ENCODE measurements around the gene C1orf141. TPM values are rescaled to one million over a fixed set of nuclear protein-coding genes. Genes with fewer than 3 reads are reported as not detected.
A peak's percentile ranks its signal among the peaks of the same experiment; 100 is the strongest.

C1orf141 gene
- polyA plus RNA-seq, 3 donors, result not detected

GRCh38 chr1:67044631-67045270 is 90.0 kb downstream of the C1orf141 start:
- TF ChIP-seq CTCF (IDR thresholded peaks at IDR 0.05), result no peak

GRCh38 chr1:67043366-67043765 is 91.4 kb downstream of the C1orf141 start:
- Histone ChIP-seq H3K27me3 (ENCODE audit: control insufficient read depth in 2 of 2, insufficient read depth in 2 of 2, low read length in 2 of 2) (no peaks in the 10 kb centered on the region), H3K9ac (ENCODE audit: insufficient read depth, low read length, poor library complexity, severe bottlenecking) (no peak overlapping the region), H3K79me2 (ENCODE audit: insufficient read depth, low read length) (no peaks in the 10 kb centered on the region), H3K36me3 (replicated peaks in 1 of 2; ENCODE audit: control insufficient read depth in 1 of 2, insufficient read depth in 2 of 2, low read length in 2 of 2) (peaks cover 52 to 93% of the 10 kb centered on the region in 2 donors), H4K20me1 (ENCODE audit: insufficient read depth, low read length) (no peaks in the 10 kb centered on the region), H3K4me2 (replicated peaks; ENCODE audit: extremely low read depth, low read length, poor library complexity, severe bottlenecking) (no peak overlapping the region), H2AFZ (ENCODE audit: insufficient read depth, low read depth, low read length, poor library complexity, severe bottlenecking) (no peak overlapping the region), H3K27ac (ENCODE audit: low read depth in 1 of 2, low read length in 2 of 2) (no peak overlapping the region), H3K4me1 (ENCODE audit: control insufficient read depth in 1 of 2, insufficient read depth in 2 of 2, low read length in 2 of 2) (no peaks in the 10 kb centered on the region), H3K9me3 (replicated peaks in 1 of 2; ENCODE audit: control insufficient read depth in 1 of 2, insufficient read depth in 1 of 2, low read length in 2 of 2) (no peaks in the 10 kb centered on the region), H3K4me3 (replicated peaks in 1 of 3; ENCODE audit: low read depth in 2 of 3, low read length in 3 of 3) (no peak overlapping the region)
- TF ChIP-seq CTCF (IDR thresholded peaks at IDR 0.05), result no peak
- Mint-ChIP-seq H3K4me1 (no peaks in the 10 kb centered on the region), H3K27ac (peak overlapping the region in 1 of 7 donors; percentile 53), H3K36me3 (peaks cover 66 to 76% of the 10 kb centered on the region in 2 donors), H3K9me3 (no peaks in the 10 kb centered on the region), H3K4me3 (no peak overlapping the region), H3K27me3 (ENCODE audit: low read depth in 3 of 3) (no peaks in the 10 kb centered on the region)
- intact Hi-C loops (cut with micrococcal nuclease), result no loop called here
- DNase-seq, result no peak
- no CpG with 5 or more reads among the region's 3 CpGs for WGBS (ENCODE audit: insufficient coverage)

More at GRCh38 chr1:67044631-67045270, 90.0 kb downstream of the C1orf141 start:
- Histone ChIP-seq H2AFZ (ENCODE audit: insufficient read depth, low read depth, low read length, poor library complexity, severe bottlenecking) (no peak overlapping the region), H3K4me1 (ENCODE audit: control insufficient read depth in 1 of 2, insufficient read depth in 2 of 2, low read length in 2 of 2) (no peaks in the 10 kb centered on the region), H4K20me1 (ENCODE audit: insufficient read depth, low read length) (no peaks in the 10 kb centered on the region), H3K4me2 (replicated peaks; ENCODE audit: extremely low read depth, low read length, poor library complexity, severe bottlenecking) (no peak overlapping the region), H3K27me3 (ENCODE audit: control insufficient read depth in 2 of 2, insufficient read depth in 2 of 2, low read length in 2 of 2) (no peaks in the 10 kb centered on the region), H3K79me2 (ENCODE audit: insufficient read depth, low read length) (no peaks in the 10 kb centered on the region), H3K4me3 (replicated peaks in 1 of 3; ENCODE audit: low read depth in 2 of 3, low read length in 3 of 3) (no peak overlapping the region), H3K27ac (ENCODE audit: low read depth in 1 of 2, low read length in 2 of 2) (no peak overlapping the region), H3K9me3 (replicated peaks in 1 of 2; ENCODE audit: control insufficient read depth in 1 of 2, insufficient read depth in 1 of 2, low read length in 2 of 2) (no peaks in the 10 kb centered on the region), H3K36me3 (replicated peaks in 1 of 2; ENCODE audit: control insufficient read depth in 1 of 2, insufficient read depth in 2 of 2, low read length in 2 of 2) (peaks cover 54 to 93% of the 10 kb centered on the region in 2 donors), H3K9ac (ENCODE audit: insufficient read depth, low read length, poor library complexity, severe bottlenecking) (no peak overlapping the region)
- Mint-ChIP-seq H3K4me1 (no peaks in the 10 kb centered on the region), H3K4me3 (no peak overlapping the region), H3K36me3 (peaks cover 61 to 73% of the 10 kb centered on the region in 2 donors), H3K27me3 (ENCODE audit: low read depth in 3 of 3) (no peaks in the 10 kb centered on the region), H3K9me3 (no peaks in the 10 kb centered on the region), H3K27ac (no peak overlapping the region)
- WGBS (ENCODE audit: insufficient coverage), result no CpG with 5 or more reads among the region's 4 CpGs
- no peak for DNase-seq
- intact Hi-C loops (cut with micrococcal nuclease), result no loop called here

Small RNA genes within 50 kb of the gene (small RNA-seq; reads per million reads assigned to genes)
- gene RF00322 (ENCODE audit: insufficient read length, low read depth), result not detected

Other genes starting within 250 kb of the C1orf141 start
- gene DNAI4, start 210.1 kb downstream of the C1orf141 start, polyA plus RNA-seq, result under 1 TPM in 1 of 3 donors, not detected in 2; 0.09 TPM
- gene MIER1, start 210.0 kb downstream of the C1orf141 start, polyA plus RNA-seq, result 10 to 100 TPM; 14.0 to 28.0 (median 21.9) TPM
- gene SLC35D1, start 80.8 kb downstream of the C1orf141 start, polyA plus RNA-seq, result 1 to 10 TPM; 2.2 to 3.3 (median 2.7) TPM
- gene IL23R, start 31.5 kb upstream of the C1orf141 start, polyA plus RNA-seq, result not detected
- not detected for gene IL12RB2, start 172.9 kb upstream of the C1orf141 start, polyA plus RNA-seq